GM12878 (cell line): ENCODE measurements around the gene ZCCHC3. TPM values are rescaled to one million over a fixed set of nuclear protein-coding genes. Genes with fewer than 3 reads are reported as not detected.

ENCODE experiments used
- BHLHE40 ChIP-seq, 2 experiments: fragments of 450-650 bp in 1 of 2; IDR thresholded peaks; 2 replicates each; pipeline ENCODE4 v1.6.1; 2011 to 2017; ENCODE audit warnings: low read depth in 2 of 2, borderline replicate concordance in 1 of 2, improper control_type of control experiment in 1 of 2, low read length in 1 of 2, mild to moderate bottlenecking in 1 of 2
- BMI1 ChIP-seq: fragments of 450-650 bp; IDR thresholded peaks from 2 replicates; pipeline ENCODE4 v1.6.1; 2016; ENCODE audit warnings: mild to moderate bottlenecking, moderate library complexity, borderline replicate concordance
- EGR1 ChIP-seq, 2 experiments: IDR thresholded peaks; 1 replicate in 1 of 2; 2 replicates in 1 of 2; pipeline ENCODE4 v1.6.1; 2011 to 2012; ENCODE audit warnings: low read depth in 2 of 2, low read length in 2 of 2, borderline replicate concordance in 1 of 2, mild to moderate bottlenecking in 1 of 2, moderate library complexity in 1 of 2
- GABPA ChIP-seq: IDR thresholded peaks from 2 replicates; pipeline ENCODE4 v1.6.1; 2014; ENCODE audit warnings: antibody characterized with exemption, low read depth, mild to moderate bottlenecking, inconsistent platforms
- IKZF1 ChIP-seq: fragments of 450-650 bp; conservative IDR thresholded peaks from 2 replicates; pipeline ENCODE4 v1.6.1; 2017; ENCODE audit warnings: antibody characterized with exemption, mild to moderate bottlenecking
- LARP7 ChIP-seq: fragments of 450-650 bp; IDR thresholded peaks from 2 replicates; pipeline ENCODE4 v1.6.1; 2017; ENCODE audit warnings: mild to moderate bottlenecking
- NBN ChIP-seq: fragments of 450-650 bp; IDR thresholded peaks from 2 replicates; pipeline ENCODE4 v1.6.1; 2016
- NFYB ChIP-seq: IDR thresholded peaks from 2 replicates; pipeline ENCODE4 v1.6.1; 2011; ENCODE audit warnings: low read depth, mild to moderate bottlenecking, low read length, improper control_type of control experiment, moderate library complexity; ENCODE audit not compliant: insufficient read depth
- NR2C2 ChIP-seq: IDR thresholded peaks from 2 replicates; pipeline ENCODE4 v1.6.1; 2011; ENCODE audit warnings: borderline replicate concordance, low read depth; ENCODE audit not compliant: control insufficient read depth, insufficient read length
- PAX5 ChIP-seq: IDR thresholded peaks from 2 replicates; pipeline ENCODE4 v1.6.1; 2011; ENCODE audit warnings: low read depth, low read length, borderline replicate concordance
- POLR2A ChIP-seq: IDR thresholded peaks from 2 replicates; pipeline ENCODE4 v1.6.1; 2011; ENCODE audit warnings: low read depth, mild to moderate bottlenecking, low read length
- POU2F2 ChIP-seq: IDR thresholded peaks from 3 replicates; pipeline ENCODE4 v1.6.1; 2011; ENCODE audit warnings: low read depth, mild to moderate bottlenecking, low read length, borderline replicate concordance
- RBBP5 ChIP-seq: fragments of 200-600 bp; sonication (generic); conservative IDR thresholded peaks from 2 replicates; pipeline ENCODE4 v1.6.1; 2016
- RUNX3 ChIP-seq: IDR thresholded peaks from 2 replicates; pipeline ENCODE4 v1.6.1; 2012; ENCODE audit warnings: low read length, inconsistent platforms
- SMC3 ChIP-seq: IDR thresholded peaks from 2 replicates; pipeline ENCODE4 v1.6.1; 2011; ENCODE audit warnings: low read length, improper control_type of control experiment, borderline replicate concordance
- TCF12 ChIP-seq: IDR thresholded peaks from 2 replicates; pipeline ENCODE4 v1.6.1; 2011; ENCODE audit warnings: low read depth, mild to moderate bottlenecking, low read length
- ZSCAN29 ChIP-seq: fragments of 450-650 bp; IDR thresholded peaks from 2 replicates; pipeline ENCODE4 v1.6.1; 2017; ENCODE audit warnings: mild to moderate bottlenecking, moderate library complexity
- polyA plus RNA-seq, 11 experiments: library from polyadenylated mRNA; depleted of rRNA in 4 of 11; unstranded in 6 of 11; stranded (reverse) in 5 of 11; fragments of >200 nt; fragmentation: Nextera tagmentation in 4 of 11; fragmentation: Illumina TruSeq in 1 of 11; extraction: Ambion mirVana in 4 of 11; extraction: Trizol in 1 of 11; gene quantifications; 1 replicate in 1 of 11; 2 replicates in 10 of 11; pipeline versions ENCODE4 v1.2.1 to v1.2.3, GENCODE V29; 2011 to 2016; ENCODE audit warnings: inconsistent platforms in 2 of 11, missing spikeins in 2 of 11, low read depth in 1 of 11
- total RNA-seq, 4 experiments: library from RNA; depleted of rRNA in 3 of 4; stranded (reverse); fragments of >200 nt in 3 of 4; fragmentation: Illumina TruSeq in 1 of 4; extraction: Trizol in 1 of 4; gene quantifications; 2 replicates each; pipeline versions ENCODE4 v1.2.1 to v1.2.3, GENCODE V29; 2013 to 2021
- TF ChIP-seq, protein P1 (sequence below): IDR thresholded peaks from 2 replicates; pipeline ENCODE4 v1.6.1; 2011; ENCODE audit warnings: low read depth, low read length, improper control_type of control experiment, borderline replicate concordance

ZCCHC3 gene
- total and polyA plus RNA-seq, 10 of the 15 experiments (the other 5 are each of a cell fraction or from before 2014, with no cell fraction given), result 5.3 to 36.1 (median 17.2) TPM

DNA sequence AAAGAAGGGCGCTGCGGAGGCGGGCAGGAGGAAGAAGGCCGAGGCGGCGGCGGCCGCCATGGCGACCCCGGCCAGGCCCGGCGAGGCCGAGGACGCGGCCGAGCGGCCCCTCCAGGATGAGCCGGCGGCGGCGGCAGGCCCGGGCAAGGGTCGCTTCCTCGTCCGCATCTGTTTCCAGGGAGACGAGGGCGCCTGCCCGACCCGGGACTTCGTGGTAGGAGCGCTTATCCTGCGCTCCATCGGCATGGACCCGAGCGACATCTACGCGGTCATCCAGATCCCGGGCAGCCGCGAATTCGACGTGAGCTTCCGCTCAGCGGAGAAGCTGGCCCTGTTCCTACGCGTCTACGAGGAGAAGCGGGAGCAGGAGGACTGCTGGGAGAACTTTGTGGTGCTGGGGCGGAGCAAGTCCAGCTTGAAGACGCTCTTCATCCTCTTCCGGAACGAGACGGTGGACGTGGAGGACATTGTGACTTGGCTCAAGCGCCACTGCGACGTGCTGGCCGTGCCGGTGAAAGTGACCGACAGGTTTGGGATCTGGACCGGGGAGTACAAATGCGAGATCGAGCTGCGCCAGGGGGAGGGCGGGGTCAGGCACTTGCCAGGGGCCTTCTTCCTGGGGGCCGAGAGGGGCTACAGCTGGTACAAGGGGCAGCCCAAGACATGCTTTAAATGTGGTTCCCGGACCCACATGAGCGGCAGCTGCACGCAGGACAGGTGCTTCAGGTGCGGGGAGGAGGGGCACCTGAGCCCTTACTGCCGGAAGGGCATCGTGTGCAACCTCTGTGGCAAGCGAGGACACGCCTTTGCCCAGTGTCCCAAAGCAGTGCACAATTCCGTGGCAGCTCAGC lies 780 bp downstream of the ZCCHC3 start (continued):
- TF ChIP-seq IKZF1 (peak; percentile 41; the same call in 1 of the 2 replicates), POU2F2 (0 out of 3 replicates have a peak, but pooled peaks have one; percentile 25), ZSCAN29 (peak; percentile 81), BMI1 (no peak), POLR2A (peak; percentile 84), RUNX3 (no peak), EGR1 (IDR thresholded peaks at IDR 0.05; ENCODE audit: borderline replicate concordance in 1 of 2, low read depth in 2 of 2, low read length in 2 of 2) (peak in 1 of 2 experiments; percentile 24; a peak in 1 of 3 replicates), PAX5 (peak; percentile 27; the same call in 1 of the 2 replicates), SMC3 (no peak), NBN (peak; percentile 26; the same call in 1 of the 2 replicates), NFYB (no peak), RBBP5 (no peak), BHLHE40 (IDR thresholded peaks at IDR 0.05; ENCODE audit: borderline replicate concordance in 1 of 2, low read depth in 2 of 2, low read length in 1 of 2) (peak in 1 of 2 experiments; percentile 29; a peak in 1 of 4 replicates), GABPA (no peak), TCF12 (0 out of 2 replicates have a peak, but pooled peaks have one; percentile 67), LARP7 (0 out of 2 replicates have a peak, but pooled peaks have one; percentile 79), NR2C2 (no peak)
- TF ChIP-seq, protein P1, sequence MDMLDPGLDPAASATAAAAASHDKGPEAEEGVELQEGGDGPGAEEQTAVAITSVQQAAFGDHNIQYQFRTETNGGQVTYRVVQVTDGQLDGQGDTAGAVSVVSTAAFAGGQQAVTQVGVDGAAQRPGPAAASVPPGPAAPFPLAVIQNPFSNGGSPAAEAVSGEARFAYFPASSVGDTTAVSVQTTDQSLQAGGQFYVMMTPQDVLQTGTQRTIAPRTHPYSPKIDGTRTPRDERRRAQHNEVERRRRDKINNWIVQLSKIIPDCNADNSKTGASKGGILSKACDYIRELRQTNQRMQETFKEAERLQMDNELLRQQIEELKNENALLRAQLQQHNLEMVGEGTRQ, result no peak
